ENCODE data around the gene AIDA. TPM values are rescaled to one million over a fixed set of nuclear protein-coding genes. Genes with fewer than 3 reads are reported as not detected.
A peak's percentile ranks its signal among the peaks of the same experiment; 100 is the strongest.
"Not testable (repeated sequence)": the region's sequence is repeated elsewhere in the genome, so short reads cannot be mapped to it uniquely, and the experiment has no call there.

The AIDA gene
- total RNA-seq, 1 experiment from 2014 or later: 80.0 TPM

GRCh38 chr1:222751255-222751654 is 39.0 kb upstream of the AIDA start:
- H3K27me3 ChIP-seq (replicated peaks; ENCODE audit: insufficient read depth, low read depth, low read length, poor library complexity): no peaks in the 10 kb centered on the region
- H3K4me3 ChIP-seq (ENCODE audit: low read depth, low read length, poor library complexity, severe bottlenecking): no peak overlapping the region
- H3K27ac ChIP-seq (ENCODE audit: low read depth, low read length, poor library complexity, severe bottlenecking): no peak overlapping the region
- no TSS peak for BruUV-seq (replicated peaks)
- DNase-seq (ENCODE audit: low spot score): no peak
- intact Hi-C loops (cut with micrococcal nuclease; ENCODE audit: unreplicated experiment): no loop called here
- ChIA-PET POLR2A (ENCODE audit: low non-redundant PET) (no interaction called here), CTCF (no interaction called here)
- H3K9me3 ChIP-seq (ENCODE audit: low read depth, low read length, poor library complexity, severe bottlenecking): no peaks in the 10 kb centered on the region
- no peaks in the 10 kb centered on the region for H3K4me1 ChIP-seq (ENCODE audit: insufficient read depth, low read length, poor library complexity, severe bottlenecking)
- H3K36me3 ChIP-seq (ENCODE audit: insufficient read depth, low read length, poor library complexity, severe bottlenecking): no peaks in the 10 kb centered on the region
- TF ChIP-seq EZH2 (IDR thresholded peaks at IDR 0.05; ENCODE audit: borderline replicate concordance, low read depth, low read length, poor library complexity, severe bottlenecking): no peak
- TF ChIP-seq, protein P1, sequence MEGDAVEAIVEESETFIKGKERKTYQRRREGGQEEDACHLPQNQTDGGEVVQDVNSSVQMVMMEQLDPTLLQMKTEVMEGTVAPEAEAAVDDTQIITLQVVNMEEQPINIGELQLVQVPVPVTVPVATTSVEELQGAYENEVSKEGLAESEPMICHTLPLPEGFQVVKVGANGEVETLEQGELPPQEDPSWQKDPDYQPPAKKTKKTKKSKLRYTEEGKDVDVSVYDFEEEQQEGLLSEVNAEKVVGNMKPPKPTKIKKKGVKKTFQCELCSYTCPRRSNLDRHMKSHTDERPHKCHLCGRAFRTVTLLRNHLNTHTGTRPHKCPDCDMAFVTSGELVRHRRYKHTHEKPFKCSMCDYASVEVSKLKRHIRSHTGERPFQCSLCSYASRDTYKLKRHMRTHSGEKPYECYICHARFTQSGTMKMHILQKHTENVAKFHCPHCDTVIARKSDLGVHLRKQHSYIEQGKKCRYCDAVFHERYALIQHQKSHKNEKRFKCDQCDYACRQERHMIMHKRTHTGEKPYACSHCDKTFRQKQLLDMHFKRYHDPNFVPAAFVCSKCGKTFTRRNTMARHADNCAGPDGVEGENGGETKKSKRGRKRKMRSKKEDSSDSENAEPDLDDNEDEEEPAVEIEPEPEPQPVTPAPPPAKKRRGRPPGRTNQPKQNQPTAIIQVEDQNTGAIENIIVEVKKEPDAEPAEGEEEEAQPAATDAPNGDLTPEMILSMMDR (conservative IDR thresholded peaks at IDR 0.05; ENCODE audit: low read depth, low read length): no peak

DNA sequence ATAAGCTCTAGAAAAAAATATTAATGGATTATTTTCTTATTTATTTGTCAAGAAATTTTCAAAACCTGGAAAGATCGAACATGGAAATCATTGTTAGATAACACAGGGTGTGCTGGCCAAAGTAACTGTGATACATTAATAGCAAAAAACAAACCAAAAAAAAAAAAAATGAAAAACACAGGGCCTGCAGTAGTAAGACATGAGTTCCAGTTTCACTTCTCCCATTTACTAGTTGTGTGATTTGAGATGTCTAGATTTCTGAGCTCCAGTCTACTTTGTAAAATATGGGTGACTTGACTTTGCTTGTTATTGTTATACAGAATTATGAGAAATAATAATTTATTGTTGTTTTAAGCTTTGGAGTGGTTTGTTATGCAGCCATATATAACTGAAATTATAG is 38.4 kb upstream of the AIDA start:
- no TSS peak for BruUV-seq (replicated peaks)
- DNase-seq (ENCODE audit: low spot score): no peak
- Histone ChIP-seq H3K36me3 (ENCODE audit: insufficient read depth, low read length, poor library complexity, severe bottlenecking) (no peaks in the 10 kb centered on the region), H3K27ac (ENCODE audit: low read depth, low read length, poor library complexity, severe bottlenecking) (no peak overlapping the region), H3K27me3 (replicated peaks; ENCODE audit: insufficient read depth, low read depth, low read length, poor library complexity) (no peaks in the 10 kb centered on the region), H3K4me3 (ENCODE audit: low read depth, low read length, poor library complexity, severe bottlenecking) (no peak overlapping the region), H3K4me1 (ENCODE audit: insufficient read depth, low read length, poor library complexity, severe bottlenecking) (no peaks in the 10 kb centered on the region), H3K9me3 (ENCODE audit: low read depth, low read length, poor library complexity, severe bottlenecking) (no peaks in the 10 kb centered on the region)
- intact Hi-C loops (cut with micrococcal nuclease; ENCODE audit: unreplicated experiment): no loop called here
- CTCF ChIA-PET: interaction anchor here (1.6 kb wide), 1 partner anchor 339 kb away, joined by 3 read pairs; no protein-coding TSS in a partner anchor
- POLR2A ChIA-PET (ENCODE audit: low non-redundant PET): no interaction called here
- TF ChIP-seq, protein P1 (conservative IDR thresholded peaks at IDR 0.05; ENCODE audit: low read depth, low read length): no peak
- no peak for TF ChIP-seq EZH2 (IDR thresholded peaks at IDR 0.05; ENCODE audit: borderline replicate concordance, low read depth, low read length, poor library complexity, severe bottlenecking)

DNA sequence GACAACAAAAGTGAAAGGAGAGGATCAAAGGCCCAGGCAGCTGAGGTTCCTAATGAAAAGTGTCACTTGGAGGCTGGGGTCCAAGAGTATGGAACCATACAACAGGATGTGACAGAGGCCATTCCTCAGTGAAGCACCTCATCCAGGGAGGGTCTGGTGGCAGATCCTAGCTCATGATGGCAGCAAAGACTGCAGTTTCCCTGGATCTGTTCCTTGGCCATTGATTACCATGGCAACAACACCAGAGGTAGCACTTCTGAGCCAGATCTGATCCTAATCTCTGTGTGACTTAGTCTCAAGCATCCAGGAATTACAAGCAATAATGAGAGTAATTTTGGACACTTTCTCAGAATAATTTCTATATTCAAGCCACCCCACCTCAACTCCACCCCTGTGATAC is 37.6 kb upstream of the AIDA start:
- Histone ChIP-seq H3K9me3 (ENCODE audit: low read depth, low read length, poor library complexity, severe bottlenecking) (no peaks in the 10 kb centered on the region), H3K36me3 (ENCODE audit: insufficient read depth, low read length, poor library complexity, severe bottlenecking) (no peaks in the 10 kb centered on the region), H3K4me1 (ENCODE audit: insufficient read depth, low read length, poor library complexity, severe bottlenecking) (no peaks in the 10 kb centered on the region), H3K27ac (ENCODE audit: low read depth, low read length, poor library complexity, severe bottlenecking) (no peak overlapping the region), H3K4me3 (ENCODE audit: low read depth, low read length, poor library complexity, severe bottlenecking) (no peak overlapping the region), H3K27me3 (replicated peaks; ENCODE audit: insufficient read depth, low read depth, low read length, poor library complexity) (no peaks in the 10 kb centered on the region)
- no peak for TF ChIP-seq EZH2 (IDR thresholded peaks at IDR 0.05; ENCODE audit: borderline replicate concordance, low read depth, low read length, poor library complexity, severe bottlenecking)
- CTCF ChIA-PET: interaction anchor here (1.6 kb wide), 1 partner anchor 340 kb away, joined by 3 read pairs; no protein-coding TSS in a partner anchor
- BruUV-seq (replicated peaks): no TSS peak
- intact Hi-C loops (cut with micrococcal nuclease; ENCODE audit: unreplicated experiment): no loop called here
- peak; percentile 3 for DNase-seq (ENCODE audit: low spot score)
- POLR2A ChIA-PET (ENCODE audit: low non-redundant PET): no interaction called here

DNA sequence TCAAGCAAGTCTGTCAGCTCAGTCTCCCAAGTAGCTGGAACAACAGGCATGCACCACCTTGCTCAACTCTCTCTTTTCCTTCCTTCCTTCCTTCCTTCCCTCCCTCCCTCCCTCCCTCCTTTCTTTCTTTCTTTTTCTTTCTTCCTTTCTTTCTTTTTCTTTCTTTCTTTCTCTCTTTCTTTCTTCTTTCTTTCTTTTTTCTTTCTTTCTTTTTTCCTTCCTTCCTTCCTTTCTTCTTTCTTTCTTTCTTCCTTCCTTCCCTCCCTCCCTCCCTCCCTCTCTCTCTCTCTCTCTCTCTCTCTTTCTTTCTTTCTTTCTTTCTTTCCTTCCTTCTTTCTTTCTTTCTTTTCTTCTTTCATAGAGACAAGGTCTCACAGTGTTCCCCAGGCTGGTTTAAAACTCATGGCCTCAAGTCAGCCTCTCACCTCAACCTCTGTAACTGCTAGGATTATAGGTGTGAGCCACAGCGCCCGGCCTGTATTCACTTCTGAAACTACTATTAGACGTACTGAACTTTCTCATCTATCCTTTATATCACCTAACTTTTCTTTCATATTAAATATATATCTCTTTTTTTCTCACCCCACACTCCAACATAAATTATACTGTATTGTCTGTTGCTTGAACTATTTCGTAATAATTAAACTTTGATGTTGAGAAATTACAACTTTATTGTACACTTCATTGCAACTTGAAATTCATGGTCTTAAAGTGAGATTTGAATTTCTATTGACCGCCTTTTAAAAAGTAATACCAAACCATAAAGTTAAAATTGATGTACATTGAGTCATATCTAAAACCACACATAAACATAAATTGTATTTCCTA is 29.6 kb upstream of the AIDA start:
- H3K36me3 ChIP-seq (ENCODE audit: insufficient read depth, low read length, poor library complexity, severe bottlenecking); CTCF ChIA-PET; H3K4me1 ChIP-seq (ENCODE audit: insufficient read depth, low read length, poor library complexity, severe bottlenecking); H3K27me3 ChIP-seq (replicated peaks; ENCODE audit: insufficient read depth, low read depth, low read length, poor library complexity); POLR2A ChIA-PET (ENCODE audit: low non-redundant PET); H3K27ac ChIP-seq (ENCODE audit: low read depth, low read length, poor library complexity, severe bottlenecking); intact Hi-C loops (cut with micrococcal nuclease; ENCODE audit: unreplicated experiment); DNase-seq (ENCODE audit: low spot score); H3K4me3 ChIP-seq (ENCODE audit: low read depth, low read length, poor library complexity, severe bottlenecking); H3K9me3 ChIP-seq (ENCODE audit: low read depth, low read length, poor library complexity, severe bottlenecking); BruUV-seq (replicated peaks): not testable (repeated sequence)
